ENCODE data around the gene KDM2A.
"Not testable (repeated sequence)": the region's sequence is repeated elsewhere in the genome, so short reads cannot be mapped to it uniquely, and the experiment has no call there.

The KDM2A gene

GRCh38 chr11:67174311-67174710 lies 55.2 kb downstream of the KDM2A start:
- no peak for DNase-seq

- DNase-seq = no peak
These were observed 58.6 kb downstream of the KDM2A start for GRCh38 chr11:67177399-67178281.

GRCh38 chr11:67178421-67178820 lies 59.4 kb downstream of the KDM2A start:
- DNase-seq = no peak

GRCh38 chr11:67178878-67179277 lies 59.8 kb downstream of the KDM2A start:
- no peak for DNase-seq

- DNase-seq = no peak
These were observed 60.9 kb downstream of the KDM2A start for GRCh38 chr11:67179892-67180490.

- no peak for DNase-seq
These were observed 75.0 kb downstream of the KDM2A start for GRCh38 chr11:67194096-67194495.

- DNase-seq = no peak
These were observed 77.0 kb downstream of the KDM2A start for GRCh38 chr11:67195971-67196456.

GRCh38 chr11:67197606-67198005 lies 78.5 kb downstream of the KDM2A start:
- no peak for DNase-seq

- not testable (repeated sequence) for DNase-seq
These were observed 79.7 kb downstream of the KDM2A start for GRCh38 chr11:67198781-67199180.

- DNase-seq = no peak
These were observed 80.7 kb downstream of the KDM2A start for GRCh38 chr11:67199751-67200150.

GRCh38 chr11:67202028-67202427 lies 83.0 kb downstream of the KDM2A start:
- DNase-seq = no peak

GRCh38 chr11:67204822-67205221 lies 85.8 kb downstream of the KDM2A start:
- DNase-seq = no peak

- DNase-seq = not testable (repeated sequence)
These were observed 90.2 kb downstream of the KDM2A start for GRCh38 chr11:67209222-67209621.

- no peak for DNase-seq
These were observed 92.8 kb downstream of the KDM2A start for GRCh38 chr11:67211656-67212436.

- no peak for DNase-seq
These were observed 94.1 kb downstream of the KDM2A start for GRCh38 chr11:67213178-67213621.

- no peak for DNase-seq
These were observed 108.7 kb downstream of the KDM2A start for GRCh38 chr11:67227726-67228125.

GRCh38 chr11:67230406-67230805 lies 111.3 kb downstream of the KDM2A start:
- no peak for DNase-seq

GRCh38 chr11:67230886-67231285 lies 111.8 kb downstream of the KDM2A start:
- no peak for DNase-seq

GRCh38 chr11:67233584-67234190 lies 114.6 kb downstream of the KDM2A start:
- DNase-seq = no peak

- DNase-seq = not testable (repeated sequence)
These were observed 115.5 kb downstream of the KDM2A start for GRCh38 chr11:67234571-67234970.

GRCh38 chr11:67237574-67237973 lies 118.5 kb downstream of the KDM2A start:
- DNase-seq = no peak

GRCh38 chr11:67238894-67239782 lies 120.1 kb downstream of the KDM2A start:
- DNase-seq = no peak

All from stimulated activated naive CD4-positive, alpha-beta T cell treated with Interleukin-2 at 50 U/mL for 16 hours (primary cell).